GM23338 (cell line): ENCODE results near the gene UBAC2.

Experiments
- CREB1 ChIP-seq: fragments of 250-450 bp; sonication (Bioruptor Pico); IDR thresholded peaks from 2 replicates; pipeline ENCODE4 v1.5.0; 2020; ENCODE audit warnings: low read depth, mild to moderate bottlenecking, moderate library complexity
- CTCF ChIP-seq, 2 experiments: fragments of 200-600 bp in 1 of 2; sonication (generic) in 1 of 2; conservative IDR thresholded peaks; 2 replicates each; pipeline versions ENCODE4 v1.5.1 to v1.6.1; 2016 to 2017; ENCODE audit warnings: antibody characterized with exemption in 2 of 2, low read depth in 2 of 2, mild to moderate bottlenecking in 2 of 2, moderate library complexity in 1 of 2
- EZH2 ChIP-seq: fragments of 200-600 bp; sonication (generic); IDR thresholded peaks from one replicate; pipeline ENCODE4 v1.8.0; 2017; ENCODE audit warnings: antibody characterized with exemption, mild to moderate bottlenecking, low read depth; ENCODE audit not compliant: unreplicated experiment
- EZH2phosphoT487 ChIP-seq: fragments of 200-600 bp; sonication (generic); IDR thresholded peaks from one replicate; pipeline ENCODE4 v1.8.1; 2018; ENCODE audit warnings: antibody characterized with exemption; ENCODE audit not compliant: unreplicated experiment
- JUNB ChIP-seq: IDR thresholded peaks from one replicate; pipeline ENCODE4 v1.6.1; 2016; ENCODE audit warnings: antibody characterized with exemption; ENCODE audit not compliant: unreplicated experiment
- POLR2AphosphoS5 ChIP-seq: IDR thresholded peaks from 2 replicates; pipeline ENCODE4 v1.6.1; 2016; ENCODE audit warnings: antibody characterized with exemption, low read depth
- REST ChIP-seq: IDR thresholded peaks from one replicate; pipeline ENCODE4 v1.6.1; 2018; ENCODE audit warnings: antibody characterized with exemption; ENCODE audit not compliant: unreplicated experiment
- ZNF114 ChIP-seq: fragments of 250-450 bp; sonication (Bioruptor Pico); IDR thresholded peaks from 2 replicates; pipeline ENCODE4 v1.5.0; 2020; ENCODE audit warnings: mild to moderate bottlenecking, moderate library complexity
- ZNF331 ChIP-seq: fragments of 250-450 bp; sonication (Bioruptor Pico); IDR thresholded peaks from 2 replicates; pipeline ENCODE4 v1.5.0; 2020; ENCODE audit warnings: low read depth, mild to moderate bottlenecking, moderate library complexity

GRCh38 chr13:99223587-99223986 is 22.9 kb downstream of the UBAC2 start:
- TF ChIP-seq POLR2AphosphoS5 (no peak), JUNB (no peak), CREB1 (CRISPR knock-in tag) (no peak), CTCF (conservative IDR thresholded peaks at IDR 0.05; ENCODE audit: low read depth in 2 of 2) (no peak), EZH2 (no peak), EZH2phosphoT487 (no peak), REST (no peak), ZNF331 (no peak), ZNF114 (CRISPR knock-in tag) (no peak)
